Mammary epithelial cell (primary cell): ENCODE results near the gene OR2D3.

ENCODE experiments used
- CTCF ChIP-seq, 2 donors: IDR thresholded peaks in 1 of 2; conservative IDR thresholded peaks in 1 of 2; 2 replicates each; pipeline ENCODE4 v1.5.1; 2011 to 2012; ENCODE audit warnings: inconsistent platforms in 2 of 2, low read length in 2 of 2, mild to moderate bottlenecking in 2 of 2, control low read depth in 1 of 2, low read depth in 1 of 2; ENCODE audit not compliant: insufficient read depth in 1 of 2; ENCODE audit errors: extremely low read depth in 1 of 2
- EZH2 ChIP-seq: IDR thresholded peaks from 2 replicates; pipeline ENCODE4 v1.6.1; 2012; ENCODE audit warnings: low read length, inconsistent platforms, borderline replicate concordance

- TF ChIP-seq CTCF (conservative IDR thresholded peaks at IDR 0.05 in 1 of 2, IDR thresholded peaks at IDR 0.05 in 1 of 2; ENCODE audit: extremely low read depth in 1 of 2, insufficient read depth in 1 of 2, low read depth in 1 of 2, low read length in 2 of 2) (no peak), EZH2 (no peak)
These were observed 10.4 kb downstream of the OR2D3 start for GRCh38 chr11:6931146-6931713.
